Ureter (tissue), 1 donor: ENCODE results near the gene FDXACB1. TPM values are rescaled to one million over a fixed set of nuclear protein-coding genes. Genes with fewer than 3 reads are reported as not detected.

Source experiments
- DNase-seq: peaks from one replicate; pipeline ENCODE4 v3.0.0-alpha.2; 2020; ENCODE audit warnings: low spot score
- total RNA-seq: library from RNA; stranded (reverse); gene quantifications from one replicate; pipeline ENCODE4 v1.2.4, GENCODE V29; 2023
- donor health status: DM: yes; HTN: yes; CAD: no.

The FDXACB1 gene
- total RNA-seq, 1 donor from 2014 or later: 3.8 TPM

DNA sequence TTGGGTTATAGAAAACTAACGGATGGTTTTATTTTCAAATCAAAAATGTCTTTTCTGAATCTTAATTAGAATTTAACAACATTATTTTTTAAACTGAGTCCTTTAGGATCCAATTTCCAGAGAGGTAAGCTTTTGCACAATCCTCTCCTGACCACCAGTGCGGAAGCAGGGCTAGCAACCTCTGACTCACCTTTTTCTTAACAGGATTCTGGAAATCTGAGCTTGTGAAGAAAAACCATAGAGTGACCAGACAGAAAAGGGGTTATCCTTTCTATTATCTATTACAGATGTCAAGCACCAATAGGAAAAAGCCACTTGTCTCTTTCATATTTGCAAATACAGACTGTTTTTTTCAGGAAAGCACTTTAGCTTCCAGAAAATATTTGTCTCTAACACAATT, 32.9 kb downstream of the FDXACB1 start:
- no peak for DNase-seq

- no peak for DNase-seq
These were observed 33.5 kb downstream of the FDXACB1 start for GRCh38 chr11:111845276-111846028.

DNA sequence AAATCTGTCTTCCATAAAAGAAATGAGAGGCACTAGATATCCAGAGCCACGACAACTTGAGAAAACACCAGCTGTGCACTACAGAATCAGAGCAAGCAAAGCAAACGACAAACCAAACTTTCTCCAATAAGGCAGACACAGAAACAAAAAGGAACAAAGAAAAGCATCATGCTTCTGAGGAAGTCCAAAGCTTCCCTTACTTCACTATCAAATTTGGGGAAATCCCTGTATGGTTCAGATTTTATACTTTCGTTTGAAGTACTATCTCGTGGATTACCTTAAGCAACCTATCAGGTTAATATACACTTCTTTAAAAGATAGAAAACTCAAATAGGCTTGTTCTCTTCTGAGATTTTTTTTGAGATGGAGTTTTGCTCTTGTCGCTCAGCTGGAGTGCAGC, 35.3 kb downstream of the FDXACB1 start:
- no peak for DNase-seq

DNA sequence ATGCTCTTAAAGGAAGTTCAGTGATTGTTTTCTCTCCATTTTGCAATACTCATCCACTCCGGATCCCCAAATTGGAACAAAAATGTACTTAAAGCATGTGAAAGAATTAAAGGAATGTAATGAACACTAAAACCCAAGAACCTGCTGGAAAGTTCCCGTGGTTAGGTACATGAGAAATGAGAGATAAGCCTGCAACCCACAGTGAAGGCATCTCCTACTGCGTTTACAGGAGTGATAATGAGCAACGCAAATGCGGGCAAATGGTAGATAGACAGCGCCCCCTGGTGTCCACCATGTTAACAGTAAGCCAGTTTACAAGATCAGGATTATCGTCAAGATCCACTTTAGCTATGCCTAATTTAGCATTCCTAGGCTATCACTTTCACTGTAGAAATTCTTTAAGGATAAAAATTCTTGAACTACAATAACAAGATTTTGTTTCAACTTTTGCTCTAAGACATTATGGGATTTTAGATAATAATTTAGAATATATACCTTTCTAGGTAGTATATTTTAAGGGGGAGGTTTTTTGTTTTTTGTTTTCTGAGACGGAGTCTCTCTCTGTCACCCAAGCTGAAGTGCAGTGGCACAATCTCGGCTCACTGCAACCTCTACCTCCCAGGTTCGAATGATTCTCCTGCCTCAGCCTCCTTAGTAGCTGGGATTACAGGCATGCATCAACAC, 37.5 kb downstream of the FDXACB1 start:
- DNase-seq: peak; percentile 90

DNA sequence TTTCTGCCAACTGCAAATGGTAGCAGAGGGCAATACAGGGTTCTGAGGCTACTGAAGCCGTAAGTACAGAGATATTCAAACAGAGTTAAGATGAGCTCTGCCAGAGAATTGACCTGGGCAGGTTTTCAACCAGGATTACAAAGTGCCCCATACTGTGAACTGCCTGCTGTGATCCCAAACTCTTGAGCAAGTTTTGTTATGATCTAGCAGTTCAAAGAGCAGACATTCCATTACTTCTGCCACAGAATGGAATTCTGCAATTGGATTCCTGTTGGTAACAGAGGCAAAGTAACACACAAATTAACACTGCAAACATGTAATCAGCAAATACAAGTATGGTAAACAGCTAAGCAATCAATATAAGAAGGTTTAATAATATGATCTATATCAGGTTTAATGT, 38.8 kb downstream of the FDXACB1 start:
- DNase-seq: no peak

GRCh38 chr11:111838054-111838453, 40.9 kb downstream of the FDXACB1 start:
- no peak for DNase-seq

- no peak for DNase-seq
These were observed 41.5 kb downstream of the FDXACB1 start for GRCh38 chr11:111837366-111837891.

DNA sequence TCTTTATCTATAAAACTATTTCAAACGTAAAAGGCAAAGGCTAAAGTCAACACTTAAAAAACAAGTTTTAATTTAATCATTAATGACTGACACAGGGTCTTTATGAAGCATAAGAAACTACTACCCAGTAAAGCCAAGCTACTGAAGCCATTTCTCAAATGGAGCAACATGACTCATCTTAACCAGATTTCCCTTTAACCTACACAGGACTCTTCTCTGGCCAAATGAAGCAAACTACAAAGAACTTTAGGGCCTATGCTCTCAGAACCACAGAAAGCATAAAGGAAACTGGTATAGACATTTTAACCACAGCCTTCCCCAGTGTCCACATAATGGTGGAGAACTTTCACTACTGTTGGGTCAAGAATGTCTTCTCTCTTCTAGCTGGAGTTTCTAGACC, 42.2 kb downstream of the FDXACB1 start:
- DNase-seq: no peak

- no peak for DNase-seq
These were observed 42.8 kb downstream of the FDXACB1 start for GRCh38 chr11:111836162-111836561.

GRCh38 chr11:111835665-111836064, 43.3 kb downstream of the FDXACB1 start:
- DNase-seq: no peak

GRCh38 chr11:111834432-111835163, 44.4 kb downstream of the FDXACB1 start:
- DNase-seq: no peak

DNA sequence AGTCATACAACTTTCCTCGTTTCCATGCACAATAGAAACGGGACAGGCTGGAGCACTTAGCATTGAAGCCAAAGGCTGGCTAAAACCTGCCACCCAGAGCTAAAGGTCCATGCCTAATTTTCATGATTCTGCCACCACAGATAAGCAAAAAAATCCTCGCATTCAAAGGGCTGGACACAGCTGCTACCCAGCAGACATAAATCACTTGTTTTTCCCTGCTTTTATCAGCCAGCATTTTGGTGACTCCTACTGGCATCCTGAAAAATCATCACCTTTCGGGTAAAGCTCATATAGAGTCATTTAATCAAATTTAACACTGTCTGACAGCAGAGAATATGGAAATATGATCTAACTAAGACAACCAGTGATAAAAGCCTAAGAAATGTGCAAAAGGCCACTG, 45.4 kb downstream of the FDXACB1 start:
- no peak for DNase-seq

GRCh38 chr11:111829185-111829968, 49.6 kb downstream of the FDXACB1 start:
- DNase-seq: no peak

GRCh38 chr11:111826322-111826950, 52.5 kb downstream of the FDXACB1 start:
- DNase-seq: no peak

Other genes with a start within 250 kb of the FDXACB1 start
- gene PPP2R1B, start 112.8 kb downstream of the FDXACB1 start, total RNA-seq: 27.5 TPM
- 33.5 TPM for gene ALG9, start 7.6 kb downstream of the FDXACB1 start, total RNA-seq
- 50.9 TPM for gene CFAP68, start 376 bp upstream of the FDXACB1 start, total RNA-seq
- 106 TPM for gene CRYAB, start 32.6 kb upstream of the FDXACB1 start, total RNA-seq
- 0.83 TPM for gene HSPB2, start 33.6 kb upstream of the FDXACB1 start, total RNA-seq
- 8.5 TPM for gene C11orf52, start 39.7 kb upstream of the FDXACB1 start, total RNA-seq
- gene DIXDC1, start 58.2 kb upstream of the FDXACB1 start, total RNA-seq: 24.7 TPM
- gene DLAT, start 146.2 kb upstream of the FDXACB1 start, total RNA-seq: 35.6 TPM
- 3.4 TPM for gene PIH1D2, start 194.9 kb upstream of the FDXACB1 start, total RNA-seq
- 16.4 TPM for gene NKAPD1, start 195.1 kb upstream of the FDXACB1 start, total RNA-seq
- 54.8 TPM for gene TIMM8B, start 207.6 kb upstream of the FDXACB1 start, total RNA-seq
- gene SDHD, start 207.7 kb upstream of the FDXACB1 start, total RNA-seq: 113 TPM